Activated CD8-positive, alpha-beta T cell treated with anti-CD3 and anti-CD28 coated beads for 36 hours (primary cell): ENCODE results near the gene LCN1. TPM values are rescaled to one million over a fixed set of nuclear protein-coding genes. Genes with fewer than 3 reads are reported as not detected.
"Not testable (repeated sequence)": the region's sequence is repeated elsewhere in the genome, so short reads cannot be mapped to it uniquely, and the experiment has no call there.

ENCODE experiments used
- ATAC-seq: fragments of 200-7000 bp; cut with Tn5 transposase; one replicate; pipeline ENCODE4 v1.10.0; 2021; ENCODE audit warnings: mild to moderate bottlenecking, moderate library complexity
- CTCF ChIA-PET: fragments of 350-600 bp; sonication (Branson Sonifier 250); formaldehyde crosslinking; loops from one replicate; lab custom pipeline; 2021; ENCODE audit warnings: antibody characterized with exemption; lab: Charles Lee
- POLR2A ChIA-PET: fragments of 350-600 bp; sonication (Branson Sonifier 250); formaldehyde crosslinking; loops from one replicate; lab custom pipeline; 2021; ENCODE audit warnings: antibody characterized with exemption; lab: Charles Lee
- DNase-seq: peaks from one replicate; pipeline ENCODE4 v3.0.0-alpha.2; 2020
- H3K27ac Mint-ChIP-seq: one replicate; pipeline ENCODE4 v1.8.0; 2021; ENCODE audit warnings: mild to moderate bottlenecking, mixed read lengths
- H3K27me3 Mint-ChIP-seq: one replicate; pipeline ENCODE4 v1.8.0; 2021; ENCODE audit warnings: mixed read lengths
- H3K36me3 Mint-ChIP-seq: one replicate; pipeline ENCODE4 v1.8.0; 2021; ENCODE audit warnings: low read depth, mixed read lengths
- H3K4me1 Mint-ChIP-seq: one replicate; pipeline ENCODE4 v1.8.0; 2021; ENCODE audit warnings: low read depth, mixed read lengths
- H3K4me3 Mint-ChIP-seq: one replicate; pipeline ENCODE4 v1.8.0; 2021; ENCODE audit warnings: mild to moderate bottlenecking, moderate library complexity, mixed read lengths
- H3K9me3 Mint-ChIP-seq: one replicate; pipeline ENCODE4 v1.8.0; 2021; ENCODE audit warnings: mixed read lengths
- intact Hi-C: fragments of 100-400 bp; cut with micrococcal nuclease; formaldehyde crosslinking; loops from one replicate; pipeline ENCODE4 v1.10.0; 2022
- total RNA-seq, 2 experiments: library from RNA; stranded (reverse); gene quantifications; one replicate each; pipeline ENCODE4 v1.2.3, GENCODE V29; 2021
- TF ChIP-seq, protein P1 (sequence below): fragments of 200-600 bp; IDR thresholded peaks from one replicate; pipeline ENCODE4 v1.8.0; 2022; ENCODE audit warnings: antibody characterized with exemption, mild to moderate bottlenecking

The LCN1 gene
- total RNA-seq, 2 experiments from 2014 or later: not detected

DNA sequence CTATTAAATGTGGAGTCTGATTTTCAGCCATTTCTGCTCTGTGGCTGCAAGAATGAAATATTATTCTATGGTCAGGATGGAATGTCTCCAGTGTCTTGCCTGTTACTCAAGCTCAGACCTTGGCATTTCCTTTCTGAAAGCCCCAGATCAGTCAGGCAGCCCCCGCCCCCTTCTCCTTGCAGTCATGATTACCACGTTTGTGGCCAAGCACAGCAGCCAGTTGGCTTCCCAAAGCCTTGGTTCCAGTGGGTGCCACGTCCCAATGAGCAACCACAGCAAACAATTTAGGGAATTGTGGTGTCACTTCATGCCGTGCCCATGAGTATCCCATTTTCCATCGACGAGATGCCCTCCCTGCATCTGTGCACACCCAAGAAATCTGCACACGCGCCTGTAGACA is 15.0 kb downstream of the LCN1 start:
- POLR2A ChIA-PET: no interaction called here
- Mint-ChIP-seq H3K4me3 (no peak overlapping the region), H3K36me3 (no peaks in the 10 kb centered on the region), H3K27ac (no peak overlapping the region), H3K4me1 (no peaks in the 10 kb centered on the region), H3K27me3 (peaks cover 16% of the 10 kb centered on the region), H3K9me3 (no peaks in the 10 kb centered on the region)
- CTCF ChIA-PET: no interaction called here
- DNase-seq (no peak), ATAC-seq (no peak)
- intact Hi-C loops: no loop called here
- TF ChIP-seq, protein P1, sequence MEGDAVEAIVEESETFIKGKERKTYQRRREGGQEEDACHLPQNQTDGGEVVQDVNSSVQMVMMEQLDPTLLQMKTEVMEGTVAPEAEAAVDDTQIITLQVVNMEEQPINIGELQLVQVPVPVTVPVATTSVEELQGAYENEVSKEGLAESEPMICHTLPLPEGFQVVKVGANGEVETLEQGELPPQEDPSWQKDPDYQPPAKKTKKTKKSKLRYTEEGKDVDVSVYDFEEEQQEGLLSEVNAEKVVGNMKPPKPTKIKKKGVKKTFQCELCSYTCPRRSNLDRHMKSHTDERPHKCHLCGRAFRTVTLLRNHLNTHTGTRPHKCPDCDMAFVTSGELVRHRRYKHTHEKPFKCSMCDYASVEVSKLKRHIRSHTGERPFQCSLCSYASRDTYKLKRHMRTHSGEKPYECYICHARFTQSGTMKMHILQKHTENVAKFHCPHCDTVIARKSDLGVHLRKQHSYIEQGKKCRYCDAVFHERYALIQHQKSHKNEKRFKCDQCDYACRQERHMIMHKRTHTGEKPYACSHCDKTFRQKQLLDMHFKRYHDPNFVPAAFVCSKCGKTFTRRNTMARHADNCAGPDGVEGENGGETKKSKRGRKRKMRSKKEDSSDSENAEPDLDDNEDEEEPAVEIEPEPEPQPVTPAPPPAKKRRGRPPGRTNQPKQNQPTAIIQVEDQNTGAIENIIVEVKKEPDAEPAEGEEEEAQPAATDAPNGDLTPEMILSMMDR: no peak

- H3K36me3 Mint-ChIP-seq, H3K4me1 Mint-ChIP-seq, H3K27me3 Mint-ChIP-seq, intact Hi-C loops, ATAC-seq, DNase-seq, H3K27ac Mint-ChIP-seq, POLR2A ChIA-PET, H3K9me3 Mint-ChIP-seq, H3K4me3 Mint-ChIP-seq, CTCF ChIA-PET: not testable (repeated sequence)
Measured at GRCh38 chr9:135543262-135543894, 22.1 kb downstream of the LCN1 start.

DNA sequence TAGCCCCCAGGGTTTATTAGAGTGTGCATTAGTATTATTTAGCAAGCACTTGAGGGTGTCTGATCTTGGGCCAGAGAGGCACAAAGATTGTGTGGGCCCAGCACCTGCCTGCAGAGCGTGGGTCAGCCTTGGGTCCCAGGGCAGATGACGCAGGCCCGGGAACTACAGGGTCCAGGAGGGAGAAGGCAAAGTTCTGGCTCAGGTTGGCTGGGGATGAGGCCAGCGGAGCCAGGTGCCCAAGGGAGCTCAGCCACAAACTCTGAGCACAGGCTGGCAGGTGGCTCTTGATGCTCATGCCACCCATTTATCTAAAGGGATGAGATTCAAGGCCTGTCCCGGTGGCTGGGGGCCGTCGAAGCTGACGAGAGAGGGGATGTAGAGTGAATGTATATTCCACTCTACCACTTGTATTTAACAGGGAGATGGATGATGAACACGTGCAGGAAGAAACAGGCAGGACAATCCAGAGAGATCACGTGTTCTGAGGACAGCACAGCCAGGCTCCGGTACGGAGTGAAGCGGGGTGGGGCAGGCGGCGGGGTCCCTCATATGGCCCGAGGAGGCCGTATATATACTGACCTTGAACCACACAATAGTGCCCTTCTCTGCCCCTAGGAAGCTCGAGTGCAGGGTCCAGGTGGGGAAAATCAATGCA is 23.9 kb downstream of the LCN1 start:
- TF ChIP-seq, protein P1: no peak
- H3K27me3 Mint-ChIP-seq: peaks cover 5% of the 10 kb centered on the region
- ATAC-seq (no peak), DNase-seq (no peak)
- ChIA-PET POLR2A (no interaction called here), CTCF (no interaction called here)
- H3K36me3 Mint-ChIP-seq: no peaks in the 10 kb centered on the region
- no peak overlapping the region for H3K27ac Mint-ChIP-seq
- H3K4me3 Mint-ChIP-seq: no peak overlapping the region
- no peaks in the 10 kb centered on the region for H3K9me3 Mint-ChIP-seq
- intact Hi-C loops: no loop called here
- no peaks in the 10 kb centered on the region for H3K4me1 Mint-ChIP-seq

DNA sequence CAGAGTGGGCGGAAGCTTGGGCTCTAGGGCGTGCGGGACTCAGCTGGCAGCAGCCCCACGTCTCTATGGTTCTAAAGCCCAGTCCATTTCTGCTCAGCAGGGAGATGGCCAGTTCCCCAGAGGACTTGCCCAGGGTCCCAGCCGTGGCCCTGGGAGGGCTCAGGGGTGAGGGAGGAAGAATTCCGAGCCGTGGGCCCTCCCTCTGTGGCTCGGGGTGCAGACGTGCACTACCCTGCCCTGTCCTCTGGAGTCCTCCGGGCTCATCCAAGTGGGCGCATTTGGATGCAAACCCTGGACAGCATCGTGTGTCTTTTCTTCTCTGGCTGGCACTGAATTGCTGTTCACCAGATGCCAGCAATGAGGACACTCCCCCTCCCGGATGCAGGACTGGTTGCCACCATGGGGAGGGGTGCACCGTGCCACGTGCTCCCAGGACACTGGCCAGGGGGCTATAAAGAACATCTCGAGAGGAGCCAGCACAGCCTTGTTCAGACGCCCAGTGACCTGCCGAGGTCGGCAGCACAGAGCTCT is 24.5 kb downstream of the LCN1 start, which contains the start of gene OBP2A:
Gene OBP2A, plus strand, starts transcription at position 481 of the 531 bp plus-strand sequence. CDS start 55 bp downstream, outside the sequence.
- DNase-seq, H3K36me3 Mint-ChIP-seq, H3K9me3 Mint-ChIP-seq, H3K4me1 Mint-ChIP-seq, H3K27ac Mint-ChIP-seq, POLR2A ChIA-PET, CTCF ChIA-PET, intact Hi-C loops, H3K4me3 Mint-ChIP-seq, ATAC-seq, H3K27me3 Mint-ChIP-seq: not testable (repeated sequence)

DNA sequence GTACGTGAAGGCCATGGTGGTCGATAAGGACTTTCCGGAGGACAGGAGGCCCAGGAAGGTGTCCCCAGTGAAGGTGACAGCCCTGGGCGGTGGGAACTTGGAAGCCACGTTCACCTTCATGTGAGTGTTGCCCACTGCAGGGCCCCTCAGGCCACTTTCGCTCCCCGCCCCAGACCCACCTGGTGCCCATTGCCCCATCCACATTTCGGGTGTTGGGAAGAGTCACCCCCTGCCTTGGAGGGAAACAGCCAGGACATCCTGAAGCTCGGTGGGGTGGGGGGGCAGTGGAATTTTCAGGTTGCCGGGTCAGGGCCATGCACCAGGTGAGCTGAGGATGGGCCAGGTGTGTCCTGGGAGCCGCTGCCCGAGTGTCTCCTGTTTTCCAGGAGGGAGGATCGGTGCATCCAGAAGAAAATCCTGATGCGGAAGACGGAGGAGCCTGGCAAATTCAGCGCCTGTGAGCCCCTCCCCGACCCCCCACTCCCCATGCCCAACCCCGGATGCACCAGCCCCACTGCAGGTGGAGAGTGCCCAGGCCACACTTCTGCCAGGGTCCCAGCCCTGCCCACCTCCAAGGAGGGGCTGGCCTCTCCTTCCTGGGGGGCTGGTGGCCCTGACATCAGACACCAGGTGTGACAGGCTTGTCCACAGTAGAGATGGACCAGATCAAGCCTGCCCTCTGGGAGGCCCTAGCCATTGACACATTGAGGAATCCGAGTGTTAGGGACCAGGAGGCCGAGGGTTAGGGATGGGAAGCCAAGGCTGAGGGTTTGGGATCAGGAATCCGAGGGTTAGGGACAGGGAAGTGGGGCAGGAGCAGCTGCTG is 25.8 kb downstream of the LCN1 start:
- H3K36me3 Mint-ChIP-seq, H3K27ac Mint-ChIP-seq, DNase-seq, H3K4me1 Mint-ChIP-seq, intact Hi-C loops, H3K4me3 Mint-ChIP-seq, POLR2A ChIA-PET, CTCF ChIA-PET, H3K27me3 Mint-ChIP-seq, H3K9me3 Mint-ChIP-seq, ATAC-seq: not testable (repeated sequence)
